GM21619 (cell line): ENCODE results near the gene PTPRA.
"Not testable (repeated sequence)": the region's sequence is repeated elsewhere in the genome, so short reads cannot be mapped to it uniquely, and the experiment has no call there.

ENCODE experiments used
- ATAC-seq: cut with Tn5 transposase; IDR thresholded peaks from one replicate; pipeline ENCODE4 v1.9.1; 2021; ENCODE audit not compliant: unreplicated experiment

Gene PTPRA

GRCh38 chr20:3040086-3040485 lies 166.8 kb downstream of the PTPRA start:
- ATAC-seq, result no peak

DNA sequence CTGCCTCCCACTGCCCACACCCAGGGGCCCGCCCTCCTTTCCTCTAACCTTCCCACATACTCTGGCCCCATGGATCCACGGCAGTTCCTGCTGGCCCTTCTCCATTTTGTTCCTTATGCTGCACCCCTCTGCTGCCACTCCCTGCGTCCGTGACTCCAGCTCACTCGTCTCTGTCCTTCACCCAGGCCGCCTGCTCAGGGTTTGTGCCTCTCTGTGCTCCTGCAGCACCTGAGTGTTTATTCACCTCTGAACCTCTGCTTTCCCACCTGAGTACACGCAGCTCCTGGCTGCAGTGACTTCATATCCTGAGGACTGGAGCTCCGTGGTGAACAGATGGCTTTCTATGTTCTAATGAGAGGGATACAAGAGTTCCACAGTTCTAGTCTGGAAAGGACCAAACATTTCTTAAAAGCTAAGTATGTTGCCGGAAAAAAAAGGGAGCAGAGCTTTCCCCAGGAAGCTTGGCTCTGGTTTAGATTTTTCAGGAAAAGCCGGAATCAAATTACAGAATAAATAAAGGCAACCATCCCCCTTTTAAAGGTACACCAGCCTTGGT lies 168.7 kb downstream of the PTPRA start:
- ATAC-seq, result no peak

DNA sequence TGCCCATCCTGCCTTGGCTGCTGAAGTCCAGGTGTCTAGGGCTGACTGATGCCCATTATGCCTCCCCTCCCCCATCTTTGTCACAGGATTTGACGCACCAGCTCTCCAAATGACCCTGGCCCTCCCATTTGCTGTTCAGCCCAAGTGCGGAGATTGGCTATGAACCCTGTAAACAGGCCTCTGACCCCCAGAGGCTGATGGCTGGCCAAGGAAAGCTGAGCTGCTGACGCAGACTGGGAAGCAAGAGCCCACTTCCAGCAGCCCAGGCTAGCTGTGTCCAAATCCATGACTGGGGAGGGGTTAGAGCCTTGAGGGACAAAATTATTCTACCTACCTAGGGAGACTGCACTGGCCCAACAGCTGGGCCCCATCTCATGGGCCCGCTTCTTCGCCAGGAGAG lies 169.3 kb downstream of the PTPRA start:
- ATAC-seq, result no peak

DNA sequence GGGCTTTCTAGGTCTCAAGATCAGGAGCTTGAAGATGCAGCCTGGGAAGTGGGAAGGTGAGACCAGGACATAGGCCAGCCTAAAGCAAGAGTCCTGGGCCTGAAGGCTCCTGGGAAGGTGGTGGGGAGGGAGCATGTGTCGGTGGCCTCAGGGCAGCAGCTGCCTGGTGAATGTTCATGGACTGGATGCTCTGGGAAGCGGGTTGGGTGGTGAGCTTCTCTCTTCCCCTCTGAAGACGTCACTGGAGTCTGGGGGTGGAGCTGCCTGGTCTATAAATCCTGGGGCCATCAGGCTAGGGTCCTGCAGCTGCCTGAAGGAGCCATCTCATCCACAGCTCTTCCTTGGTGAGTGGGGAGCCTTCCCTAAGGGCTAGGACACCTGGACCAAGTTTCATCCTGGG lies 170.0 kb downstream of the PTPRA start, which contains the start of gene GNRH2:
TSS of gene GNRH2 (plus strand) at position 301 of the 400 bp plus-strand sequence. CDS start 793 bp downstream, outside the sequence.
- ATAC-seq, result no peak

DNA sequence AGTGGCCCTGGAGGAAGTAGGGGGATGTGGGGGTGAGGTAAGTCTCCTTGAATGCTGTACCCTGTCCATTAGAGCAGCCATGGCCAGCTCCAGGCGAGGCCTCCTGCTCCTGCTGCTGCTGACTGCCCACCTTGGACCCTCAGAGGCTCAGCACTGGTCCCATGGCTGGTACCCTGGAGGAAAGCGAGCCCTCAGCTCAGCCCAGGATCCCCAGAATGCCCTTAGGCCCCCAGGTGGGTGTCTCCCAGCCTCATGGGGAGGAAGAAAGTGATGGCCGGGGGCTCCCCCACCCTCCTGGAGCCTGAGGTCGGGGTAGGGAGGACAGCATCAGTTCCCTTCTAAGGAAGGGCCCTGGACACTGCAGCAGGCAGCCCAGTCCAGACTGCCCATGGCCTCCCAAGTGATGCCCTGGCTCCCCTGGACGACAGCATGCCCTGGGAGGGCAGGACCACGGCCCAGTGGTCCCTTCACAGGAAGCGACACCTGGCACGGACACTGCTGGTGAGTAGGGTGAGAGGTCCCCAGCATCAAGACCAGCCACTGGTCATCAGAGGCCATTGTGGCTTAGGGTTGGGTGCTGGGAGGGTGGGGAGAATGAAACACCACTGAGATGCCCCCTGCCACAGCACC lies 171.2 kb downstream of the PTPRA start:
- ATAC-seq, result no peak

- peak; percentile 42 for ATAC-seq
Observed at GRCh38 chr20:3045042-3045815, 171.9 kb downstream of the PTPRA start.

GRCh38 chr20:3045816-3046676 lies 172.8 kb downstream of the PTPRA start, which contains the start of gene MRPS26:
Gene MRPS26, plus strand, starts transcription at chr20:3046052. Its CDS starts 17 bp downstream, at chr20:3046069.
- peak; percentile 82 for ATAC-seq

DNA sequence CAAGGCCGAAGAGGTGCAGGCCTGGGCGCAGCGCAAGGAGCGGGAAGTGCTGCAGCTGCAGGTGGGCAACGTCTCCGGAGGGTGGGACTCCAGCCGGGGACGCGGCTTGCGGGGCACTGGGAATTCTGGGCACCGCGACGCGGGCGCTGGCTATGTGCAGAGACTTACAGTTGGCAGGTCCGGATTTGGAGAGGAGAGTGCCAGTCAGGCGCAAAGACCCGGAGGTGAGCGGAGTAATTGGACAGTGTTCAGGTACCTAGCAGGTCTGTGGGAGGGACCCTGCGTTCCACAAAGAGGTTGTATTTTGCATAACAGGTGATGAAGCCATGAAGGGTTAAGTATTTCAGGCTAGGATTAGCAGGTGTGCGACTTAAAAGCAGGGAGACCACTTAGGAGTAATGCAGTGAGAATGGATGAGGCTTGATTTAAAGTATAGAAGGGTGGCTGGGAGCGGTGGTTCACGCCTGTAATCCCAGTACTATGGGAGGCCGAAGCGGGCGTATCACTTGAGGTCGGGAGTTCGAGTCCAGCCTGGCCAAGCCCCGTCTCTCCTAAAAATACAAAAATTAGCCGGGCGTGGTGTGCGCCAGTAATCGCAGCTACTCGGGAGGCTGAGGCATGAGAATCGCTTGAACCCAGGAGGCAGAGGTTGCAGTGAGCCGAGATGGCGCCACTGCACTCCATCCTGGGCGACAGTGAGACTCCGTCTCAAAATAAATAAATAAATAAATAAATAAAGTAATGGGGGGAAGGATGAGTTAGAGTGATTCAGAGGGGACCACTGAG lies 173.6 kb downstream of the PTPRA start:
- ATAC-seq, result no peak

GRCh38 chr20:3047486-3048419 lies 174.5 kb downstream of the PTPRA start:
- ATAC-seq, result no peak

- no peak for ATAC-seq
Observed at GRCh38 chr20:3051385-3052019, 178.2 kb downstream of the PTPRA start.

DNA sequence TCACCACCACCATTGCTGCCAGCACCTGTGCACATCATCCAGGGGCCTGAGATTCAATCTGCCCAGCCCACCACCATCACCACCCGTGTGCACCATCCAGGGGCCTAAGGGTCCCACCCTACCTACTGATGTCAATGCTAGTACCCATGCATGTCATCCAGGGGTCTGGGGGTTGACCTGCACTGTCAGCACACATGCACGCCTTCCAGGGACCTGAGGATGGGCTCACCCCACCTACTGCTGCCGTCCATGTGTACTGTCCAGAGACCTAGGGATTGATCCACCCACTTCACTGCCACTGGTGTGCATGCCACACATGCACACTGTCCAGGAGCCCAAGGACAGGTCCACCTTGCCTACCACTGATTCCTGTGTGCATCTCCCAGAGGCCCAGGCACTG lies 186.2 kb downstream of the PTPRA start:
- ATAC-seq, result no peak

- not testable (repeated sequence) for ATAC-seq
Observed at GRCh38 chr20:3064119-3064518, 190.8 kb downstream of the PTPRA start.

GRCh38 chr20:3067139-3068014 lies 194.1 kb downstream of the PTPRA start:
- no peak for ATAC-seq

DNA sequence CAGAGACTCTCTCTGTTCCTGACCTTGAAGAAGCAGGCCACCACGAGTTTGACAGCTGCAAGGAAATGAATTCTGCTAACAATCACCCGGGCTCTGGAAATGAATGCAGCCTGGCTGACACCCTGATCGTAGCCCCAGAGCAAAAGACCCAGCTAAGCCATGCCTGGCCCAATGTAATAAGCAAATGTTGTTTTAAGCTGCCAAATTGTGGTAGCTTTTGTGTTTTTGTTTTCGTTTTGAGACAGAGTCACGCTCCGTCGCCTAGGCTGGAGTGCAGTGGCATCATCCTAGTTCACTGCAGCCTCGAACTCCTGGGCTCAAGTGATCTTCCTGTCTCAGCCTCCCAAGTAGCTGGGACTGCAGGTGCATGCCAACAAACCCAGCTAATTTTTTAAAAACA lies 194.8 kb downstream of the PTPRA start:
- no peak for ATAC-seq

DNA sequence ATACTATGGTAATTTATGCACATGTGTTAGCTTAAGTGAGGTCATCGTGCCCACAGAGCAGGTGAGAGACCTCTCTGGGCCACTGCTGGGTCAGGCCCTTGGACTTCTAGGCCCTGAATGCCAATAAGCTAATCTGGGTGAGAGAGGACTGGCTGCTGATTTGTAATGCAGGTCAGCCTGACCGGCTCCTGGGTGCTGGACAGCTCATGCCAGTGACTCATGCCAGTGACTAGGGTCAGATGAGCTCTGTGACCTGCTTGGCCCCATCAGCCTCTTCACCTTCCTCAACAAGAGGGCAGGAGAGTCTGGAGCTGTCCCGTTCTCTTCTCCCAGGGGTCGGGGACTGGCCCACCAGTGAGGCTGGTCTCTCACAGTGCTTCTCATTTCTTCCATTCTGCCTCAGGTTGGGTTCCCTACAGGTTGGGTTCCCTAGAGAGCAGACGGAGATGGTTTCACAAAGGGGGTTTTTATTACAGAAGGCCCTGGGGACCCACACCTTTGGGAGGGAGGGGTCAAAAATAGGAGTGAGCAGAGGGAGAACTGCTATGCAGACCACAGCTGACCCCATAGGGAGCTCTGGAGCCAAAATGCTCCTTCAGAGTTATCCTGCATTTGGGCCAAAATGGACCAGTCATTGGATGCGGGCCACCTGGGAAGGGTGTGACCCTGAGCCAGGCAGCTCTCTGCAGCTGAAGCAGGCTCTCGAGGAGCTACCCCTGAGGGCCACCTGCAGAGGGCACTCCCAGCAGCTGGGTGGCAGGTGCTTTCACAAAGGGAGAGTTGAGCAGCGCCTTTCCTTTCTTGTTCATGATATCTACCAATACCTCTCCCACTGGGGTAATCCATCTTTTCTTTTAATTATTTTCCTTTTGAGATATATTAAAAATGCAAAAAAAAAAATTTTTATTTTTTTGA lies 196.0 kb downstream of the PTPRA start:
- ATAC-seq, result no peak

DNA sequence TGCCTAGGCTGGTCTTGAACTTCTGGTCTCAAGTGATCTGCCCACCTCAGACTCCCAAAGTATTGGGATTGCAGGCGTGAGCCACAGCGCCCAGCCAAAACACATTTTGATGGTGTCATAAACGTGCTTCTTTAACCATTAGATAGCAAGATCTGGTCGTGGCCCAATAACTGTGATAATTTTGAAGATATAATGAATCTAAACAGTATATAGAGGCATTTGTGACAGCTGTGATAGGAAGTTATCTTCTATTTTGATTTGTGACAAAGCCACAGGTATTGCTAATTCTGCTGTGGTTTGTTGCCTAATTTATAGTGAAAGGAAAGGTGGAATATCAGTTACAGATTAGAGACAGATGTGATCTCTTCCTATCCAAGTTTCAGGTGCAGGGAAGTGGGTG lies 197.4 kb downstream of the PTPRA start:
- ATAC-seq, result no peak

- no peak for ATAC-seq
Observed at GRCh38 chr20:3071266-3071609, 198.0 kb downstream of the PTPRA start.
